Stimulated activated CD8-positive, alpha-beta memory T cell treated with anti-CD3 and anti-CD28 coated beads, Interleukin-7, amount 100 ng/mL, for 24 hours (primary cell): ENCODE data around the gene PTH2.

ENCODE experiments used
- DNase-seq: peaks from one replicate; pipeline ENCODE4 v3.0.0-alpha.2; 2020; ENCODE audit warnings: low read depth

The PTH2 gene

DNA sequence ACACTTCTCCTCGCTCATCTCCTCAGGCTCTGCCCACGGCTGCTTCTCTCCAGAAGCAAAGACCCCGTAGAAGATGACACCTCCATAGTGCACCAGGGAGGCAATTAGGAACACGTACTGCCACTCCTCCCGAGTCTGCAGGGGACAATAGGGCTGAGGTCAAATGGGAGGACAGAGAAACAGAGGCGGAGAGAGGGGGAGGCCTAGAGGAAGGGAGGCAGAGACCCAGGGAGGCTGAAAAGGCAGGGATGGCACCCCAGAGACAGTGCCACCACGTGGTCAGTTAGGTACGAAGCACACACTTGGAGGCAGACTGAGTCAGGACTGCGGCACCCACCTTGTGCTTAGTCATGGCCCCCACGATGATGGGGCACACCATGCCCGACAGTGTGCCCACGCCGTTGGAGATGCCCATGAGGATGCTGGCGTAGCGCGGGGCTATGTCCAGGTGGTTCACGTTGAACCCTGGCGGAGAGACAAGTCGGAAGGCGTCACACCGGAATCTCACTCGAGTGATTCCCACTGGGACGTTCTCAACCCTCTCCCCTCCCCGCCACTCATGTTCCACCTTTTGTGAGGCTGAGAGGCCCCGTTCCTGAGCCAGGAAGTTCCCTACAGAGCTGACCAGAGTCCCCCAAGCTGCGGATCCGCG is 7.6 kb upstream of the PTH2 start:
- no peak for DNase-seq

DNA sequence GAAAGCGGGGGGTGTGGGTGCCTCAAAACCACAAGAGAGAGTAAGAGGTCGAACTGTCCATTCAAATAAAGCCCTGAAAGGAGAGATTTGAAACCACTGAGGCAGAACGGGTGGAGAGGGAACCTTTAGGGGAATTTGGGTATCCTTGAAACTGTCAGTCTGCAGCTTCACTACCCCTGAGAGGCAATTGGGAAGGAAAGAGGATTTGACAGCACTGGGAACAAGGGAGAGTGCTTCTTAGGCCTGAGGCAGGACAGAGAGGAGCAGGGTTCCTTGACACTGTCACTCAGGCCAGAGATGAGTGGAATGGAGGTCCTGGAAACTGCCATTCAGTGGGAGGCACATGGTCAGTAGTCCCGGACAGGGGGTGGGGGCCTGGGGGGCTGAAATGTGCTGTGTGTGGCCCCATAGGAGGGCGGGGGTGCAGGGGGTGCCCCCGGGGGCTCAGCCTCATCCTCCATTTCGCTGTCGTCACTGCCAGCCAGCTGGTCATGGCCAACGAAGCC is 7.0 kb upstream of the PTH2 start:
- DNase-seq = no peak

DNA sequence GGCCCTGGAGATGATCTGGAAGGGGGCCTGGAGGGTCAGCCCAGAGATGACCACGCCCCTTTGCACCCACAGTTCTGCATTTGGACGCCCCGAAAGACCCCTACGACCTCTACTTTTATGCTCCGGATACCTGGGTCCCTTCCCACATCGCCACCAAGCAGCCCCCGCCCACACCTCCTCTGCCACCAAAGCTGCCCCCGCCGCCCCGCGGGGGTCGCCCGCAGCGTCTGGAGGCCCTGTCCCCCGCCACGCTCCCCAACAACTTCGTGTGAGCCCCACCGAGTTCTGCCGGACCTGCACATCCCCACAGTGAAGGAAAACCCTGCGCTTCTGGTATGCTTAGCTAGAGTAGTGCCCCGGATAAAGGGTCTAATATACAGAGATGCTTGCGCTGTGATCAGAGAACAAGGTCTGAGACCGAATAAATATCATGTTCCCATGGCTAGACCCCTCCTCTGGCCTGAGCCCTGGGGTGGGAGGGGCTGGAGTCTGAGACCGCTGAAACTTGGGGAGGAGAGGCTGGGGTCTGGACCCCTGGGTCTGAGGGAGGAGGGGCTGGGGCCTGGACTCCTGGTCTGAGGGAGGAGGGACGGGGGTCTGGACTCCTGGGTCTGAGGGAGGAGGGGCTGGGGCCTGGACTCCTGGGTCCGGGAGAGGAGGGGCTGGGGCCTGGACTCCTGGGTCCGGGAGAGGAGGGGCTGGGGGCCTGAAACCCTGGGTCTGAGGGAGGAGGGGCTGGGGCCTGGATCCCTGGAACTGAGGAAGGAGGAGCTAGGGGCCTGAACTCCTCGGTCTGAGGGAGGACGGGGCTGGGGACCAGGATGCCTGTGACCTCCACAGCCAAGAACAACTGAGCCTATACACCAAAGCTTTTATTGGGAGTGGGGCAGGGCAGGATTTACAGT is 5.6 kb upstream of the PTH2 start:
- no peak for DNase-seq

GRCh38 chr19:49427855-49428546 is 4.8 kb upstream of the PTH2 start:
- DNase-seq = no peak

GRCh38 chr19:49427339-49427738 is 4.1 kb upstream of the PTH2 start:
- DNase-seq = no peak

DNA sequence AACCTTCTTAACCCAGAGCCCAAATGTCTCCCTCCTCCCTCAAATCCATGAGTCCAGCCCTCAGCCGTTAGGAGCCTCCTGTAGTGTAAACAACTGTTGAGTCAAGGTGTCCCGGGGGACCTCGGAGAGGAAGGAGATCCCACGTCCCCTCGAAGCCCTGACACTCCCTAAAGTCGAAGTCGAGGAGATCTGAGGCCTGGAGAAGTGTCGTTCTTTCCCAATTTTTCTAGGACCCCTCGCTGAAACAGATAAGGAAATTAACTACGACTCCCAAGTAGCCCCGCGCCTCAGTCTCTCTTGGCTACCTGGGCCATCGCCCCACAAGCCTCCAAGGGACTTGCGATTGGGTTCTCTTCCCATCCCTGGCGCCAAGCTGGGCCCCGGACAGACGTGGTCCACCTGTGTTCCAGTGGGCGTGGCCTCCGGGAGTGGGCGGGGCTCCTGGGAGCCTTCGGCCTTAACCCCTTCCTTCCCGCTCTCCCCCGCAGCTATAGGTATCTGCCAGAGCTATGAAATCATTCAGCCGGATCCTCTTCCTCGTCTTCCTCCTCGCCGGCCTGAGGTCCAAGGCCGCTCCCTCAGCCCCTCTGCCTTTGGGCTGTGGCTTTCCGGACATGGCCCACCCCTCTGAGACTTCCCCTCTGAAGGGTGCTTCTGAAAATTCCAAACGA is 2.8 kb upstream of the PTH2 start:
- no peak for DNase-seq

DNA sequence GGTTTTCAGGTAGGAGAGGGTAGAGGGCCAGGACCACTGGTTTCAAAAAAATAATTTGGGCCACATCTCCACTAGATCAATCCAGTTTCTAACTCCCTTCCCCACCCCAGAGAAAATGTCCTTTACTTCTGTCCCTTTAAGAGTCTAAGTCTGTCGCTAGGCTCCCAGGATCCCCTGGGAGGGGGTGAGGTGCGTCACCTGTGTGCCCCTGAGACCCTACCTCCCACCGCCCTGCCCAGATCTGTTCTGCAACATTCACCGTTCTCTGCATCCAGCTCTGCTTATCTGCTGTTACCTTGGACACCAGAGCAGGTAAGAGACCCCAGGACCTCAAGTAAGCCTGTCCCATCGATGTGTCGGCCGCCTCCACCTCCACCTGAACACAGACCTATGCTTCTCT is 1.9 kb upstream of the PTH2 start, which contains the start of gene GFY:
Gene GFY (plus strand): TSS at position 211 of the 400 bp plus-strand sequence. CDS start 1,043 bp downstream, outside the sequence.
- no peak for DNase-seq

- DNase-seq = no peak
Observed at GRCh38 chr19:49423985-49424303, 703 bp upstream of the PTH2 start.

- no peak for DNase-seq
Observed at GRCh38 chr19:49422407-49423070, 702 bp downstream of the PTH2 start.

GRCh38 chr19:49421878-49422202 is 1.4 kb downstream of the PTH2 start:
- DNase-seq = no peak

DNA sequence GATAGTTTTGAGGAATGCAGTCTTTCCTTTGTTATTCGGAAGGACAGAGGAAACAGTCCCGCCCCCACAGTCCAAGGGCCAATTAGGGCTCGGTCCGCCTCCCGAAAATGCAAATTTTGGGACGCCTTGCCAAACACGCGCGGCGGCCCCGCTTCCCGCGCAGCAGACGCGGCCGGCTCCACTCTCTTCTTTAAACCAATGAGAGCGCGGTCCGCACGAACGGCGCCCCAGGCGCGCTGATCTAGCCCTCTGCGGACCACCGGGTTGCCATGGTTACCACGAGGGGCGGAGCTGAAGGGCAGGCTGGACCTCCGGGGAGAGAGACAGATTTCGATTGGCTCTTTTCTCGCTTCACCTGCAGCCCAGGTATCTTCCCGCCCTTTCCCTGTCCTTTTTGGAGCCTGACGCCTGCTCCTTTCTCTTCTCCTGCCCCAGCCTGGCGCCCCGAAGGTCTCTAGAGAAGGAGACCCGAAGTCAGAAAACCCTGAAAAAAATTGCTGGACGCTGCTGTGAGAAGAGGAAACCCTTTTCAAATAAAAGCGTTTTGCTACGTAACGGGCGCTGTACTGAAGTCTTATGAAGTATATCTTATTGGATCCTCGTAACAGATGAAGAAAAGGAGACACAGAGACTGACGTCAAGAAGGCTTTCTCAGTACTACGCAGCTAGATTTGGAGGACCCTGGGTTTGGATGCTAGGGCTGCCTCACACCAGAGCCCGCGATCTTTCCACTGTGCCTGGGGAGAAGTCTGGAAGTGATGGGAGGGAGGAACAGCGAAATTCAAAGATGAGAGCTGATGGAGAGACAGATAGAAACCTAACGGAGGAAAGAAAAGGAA is 2.0 kb downstream of the PTH2 start:
- DNase-seq = no peak

- DNase-seq = no peak
Observed at GRCh38 chr19:49420227-49420626, 3.0 kb downstream of the PTH2 start.

GRCh38 chr19:49419173-49419572 is 4.1 kb downstream of the PTH2 start:
- no peak for DNase-seq

DNA sequence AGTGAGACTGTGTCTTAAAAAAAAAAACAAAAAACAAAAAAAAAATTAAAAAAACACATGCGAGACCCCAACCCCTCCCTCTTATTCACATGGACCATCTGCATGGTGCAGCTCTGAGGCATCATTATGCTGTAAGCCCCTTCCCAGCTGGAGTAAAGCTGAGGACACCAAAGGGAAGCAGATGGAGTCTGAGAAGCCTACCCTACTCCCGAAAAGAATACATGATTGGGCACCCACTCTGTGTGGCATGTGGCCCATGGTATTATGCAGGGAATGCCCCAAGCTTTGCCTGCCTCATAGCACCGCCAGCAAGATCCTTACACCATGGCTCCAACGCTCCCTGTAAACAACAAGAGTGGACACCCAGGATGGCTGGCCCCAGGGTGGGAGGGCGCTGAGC is 4.7 kb downstream of the PTH2 start:
- DNase-seq = no peak

DNA sequence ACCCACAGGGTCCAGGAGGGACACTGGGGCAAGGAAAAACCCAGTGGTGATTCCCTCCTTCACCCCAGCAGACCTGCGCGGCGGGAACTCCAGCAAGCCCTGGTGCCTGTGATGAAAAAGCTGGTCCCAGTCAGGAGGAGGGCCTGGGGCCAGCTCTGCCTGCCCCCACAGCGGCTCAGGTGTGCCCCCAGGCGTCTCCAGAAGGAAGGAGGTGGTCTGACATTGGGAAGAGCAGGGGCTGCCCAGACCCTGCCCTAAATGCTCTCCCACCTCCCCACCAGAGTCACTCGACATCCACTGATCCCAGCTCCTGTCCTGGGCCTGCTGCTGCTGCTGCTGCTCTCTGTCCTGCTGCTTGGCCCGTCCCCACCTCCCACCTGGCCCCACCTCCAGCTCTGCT is 6.2 kb downstream of the PTH2 start:
- no peak for DNase-seq

- DNase-seq = no peak
Observed at GRCh38 chr19:49415810-49416200, 7.4 kb downstream of the PTH2 start.

GRCh38 chr19:49415102-49415809 is 8.0 kb downstream of the PTH2 start:
- no peak for DNase-seq

DNA sequence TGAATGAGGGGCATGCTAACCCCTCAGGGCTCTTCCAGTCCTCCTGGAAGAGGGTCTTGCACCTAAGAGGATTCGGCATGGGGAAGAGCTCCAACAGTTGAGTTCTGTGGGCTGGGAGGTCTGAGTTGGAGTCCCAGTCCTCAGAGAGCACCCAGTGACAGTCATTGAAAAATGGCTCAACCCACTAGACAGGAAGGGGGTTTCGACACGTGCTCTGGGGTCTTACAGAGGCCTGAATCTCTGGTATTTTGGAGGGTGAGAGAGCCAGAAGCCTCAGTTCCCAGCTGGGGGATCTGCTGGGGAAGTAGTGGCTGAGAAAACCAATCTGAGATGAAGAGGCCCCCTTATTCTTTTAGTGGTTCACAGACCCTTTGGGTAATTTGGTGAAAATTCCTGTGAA is 9.0 kb downstream of the PTH2 start:
- no peak for DNase-seq

DNA sequence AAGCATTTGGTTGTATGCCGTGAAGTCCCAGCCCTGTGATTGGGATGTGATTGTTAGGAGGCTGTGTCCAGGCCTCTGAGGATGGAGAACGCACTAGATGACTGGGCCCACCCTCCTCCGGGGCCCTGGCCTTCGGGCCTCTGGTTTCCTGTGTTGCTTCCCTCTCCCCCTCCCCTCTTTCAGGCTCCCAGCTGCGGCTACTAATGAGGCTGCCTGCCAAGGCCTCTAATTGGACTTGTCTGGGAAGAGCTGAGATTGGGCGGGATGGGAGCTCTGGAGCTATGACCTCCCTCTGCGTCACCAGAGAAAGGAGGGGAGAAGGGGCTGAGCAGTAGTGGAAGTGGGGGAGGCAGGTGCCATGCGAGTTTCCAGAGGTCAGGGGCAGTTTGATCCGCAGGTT is 9.9 kb downstream of the PTH2 start:
- DNase-seq = no peak

GRCh38 chr19:49411681-49412326 is 11.4 kb downstream of the PTH2 start:
- DNase-seq = no peak
